HepG2 (cell line): ENCODE results near the gene ZBTB20. TPM values are rescaled to one million over a fixed set of nuclear protein-coding genes. Genes with fewer than 3 reads are reported as not detected.

Source experiments
- ATAC-seq: fragments of 200-7000 bp; cut with Tn5 transposase; 3 replicates; pipeline ENCODE4 v1.9.1; 2020; ENCODE audit warnings: mild to moderate bottlenecking, moderate library complexity
- BruUV-seq: library from RNA; stranded (reverse); fragments of 400-500 nt; replicated peaks from 2 replicates; lab custom pipeline; 2021; lab: Mats Ljungman, UMichigan
- CTCF ChIA-PET: fragments of 300-600 bp; formaldehyde crosslinking; extraction: SDS; loops from one replicate; lab custom pipeline; 2021; ENCODE audit warnings: low total read pairs, inconsistent platforms, low intra/inter-chr PET ratio; lab: Yijun Ruan, JAX
- POLR2A ChIA-PET: fragments of 350-600 bp; sonication (Branson Sonifier 250); formaldehyde crosslinking; loops from one replicate; lab custom pipeline; 2020; ENCODE audit warnings: antibody characterized with exemption, inconsistent platforms; lab: Yijun Ruan, JAX
- DNase-seq: peaks from one replicate; pipeline ENCODE4 v3.0.0-alpha.2; 2015; ENCODE audit warnings: low spot score
- FAIRE-seq: peaks from 3 replicates; lab custom pipeline; 2011; peaks lifted over from hg19 to GRCh38; lab: Jason Lieb, UNC
- H2AFZ ChIP-seq: one replicate; pipeline ENCODE4 v1.6.1; 2011; ENCODE audit warnings: low read length, inconsistent platforms
- H3K27ac ChIP-seq: fragments of 300-600 bp; 3 replicates; pipeline ENCODE4 v1.8.0; 2011; ENCODE audit warnings: mixed run types, mild to moderate bottlenecking, mixed read lengths, low read length, inconsistent platforms; ENCODE audit not compliant: insufficient read depth; ENCODE audit errors: extremely low read length
- H3K27me3 ChIP-seq, 2 experiments: fragments of 200-600 bp in 1 of 2; 2 replicates in 1 of 2; 3 replicates in 1 of 2; pipeline versions ENCODE4 v1.6.0 to v1.8.0; 2011; ENCODE audit warnings: low read length in 2 of 2, mild to moderate bottlenecking in 2 of 2, moderate library complexity in 2 of 2, inconsistent platforms in 1 of 2; ENCODE audit not compliant: insufficient read depth in 2 of 2, control insufficient read depth in 1 of 2
- H3K36me3 ChIP-seq, 2 experiments: fragments of 200-600 bp in 1 of 2; replicated peaks in 1 of 2; 2 replicates in 1 of 2; 3 replicates in 1 of 2; pipeline versions ENCODE4 v1.5.1 to v1.8.0; 2011; ENCODE audit warnings: low read length in 2 of 2, inconsistent platforms in 1 of 2; ENCODE audit not compliant: insufficient read depth in 2 of 2, control insufficient read depth in 1 of 2
- H3K4me1 ChIP-seq: 2 replicates; pipeline ENCODE4 v1.5.1; 2012; ENCODE audit warnings: low read length, inconsistent platforms; ENCODE audit not compliant: insufficient read depth
- H3K4me2 ChIP-seq: 2 replicates; pipeline ENCODE4 v1.6.0; 2011; ENCODE audit warnings: low read depth, low read length, inconsistent platforms
- H3K4me3 ChIP-seq, 3 experiments: fragments of 200-600 bp in 1 of 3; sonication (generic), shearing (Covaris generic) in 1 of 3; replicated peaks in 1 of 3; 2 replicates each; pipeline ENCODE4 v1.5.1; 2011 to 2016; ENCODE audit warnings: low read length in 3 of 3, inconsistent platforms in 2 of 3, low read depth in 2 of 3, mild to moderate bottlenecking in 2 of 3, control low read depth in 1 of 3, mixed read lengths in 1 of 3; ENCODE audit not compliant: insufficient read depth in 1 of 3
- H3K79me2 ChIP-seq: one replicate; pipeline ENCODE4 v1.6.1; 2011; ENCODE audit warnings: low read length, inconsistent platforms; ENCODE audit not compliant: insufficient read depth
- H3K9ac ChIP-seq: 2 replicates; pipeline ENCODE4 v1.6.0; 2011; ENCODE audit warnings: mild to moderate bottlenecking, low read depth, low read length, inconsistent platforms; ENCODE audit not compliant: insufficient read depth
- H3K9me3 ChIP-seq: 2 replicates; pipeline ENCODE4 v1.5.1; 2012; ENCODE audit warnings: mild to moderate bottlenecking, low read length
- H4K20me1 ChIP-seq: 2 replicates; pipeline ENCODE4 v1.6.0; 2011; ENCODE audit warnings: inconsistent platforms, mild to moderate bottlenecking, low read length, moderate library complexity; ENCODE audit not compliant: insufficient read depth
- AHR ChIP-seq: IDR thresholded peaks from 2 replicates; pipeline ENCODE4 v1.6.1; 2018; ENCODE audit warnings: missing genetic modification reagents, missing compliant biosample characterization
- ETS1 ChIP-seq: sonication (generic); formaldehyde crosslinking; IDR thresholded peaks from 2 replicates; pipeline ENCODE4 v1.4.0; 2020; ENCODE audit warnings: missing genetic modification reagents
- FLYWCH1 ChIP-seq: sonication (generic); formaldehyde crosslinking; IDR thresholded peaks from 2 replicates; pipeline ENCODE4 v1.8.1; 2023; ENCODE audit warnings: mild to moderate bottlenecking, missing genetic modification reagents
- MIXL1 ChIP-seq: IDR thresholded peaks from 2 replicates; pipeline ENCODE4 v1.6.1; 2016
- PRDM10 ChIP-seq: sonication (generic); formaldehyde crosslinking; IDR thresholded peaks from 2 replicates; pipeline ENCODE4 v1.4.0; 2020; ENCODE audit warnings: low read depth, missing genetic modification reagents
- SMARCC2 ChIP-seq: fragments of 450-650 bp; IDR thresholded peaks from 2 replicates; pipeline ENCODE4 v1.6.1; 2017; ENCODE audit warnings: antibody characterized with exemption, mild to moderate bottlenecking
- ZNF224 ChIP-seq: sonication (generic); formaldehyde crosslinking; IDR thresholded peaks from 2 replicates; pipeline ENCODE4 v1.5.0; 2020; ENCODE audit warnings: mild to moderate bottlenecking, missing genetic modification reagents
- ZNF776 ChIP-seq: sonication (generic); formaldehyde crosslinking; IDR thresholded peaks from 2 replicates; pipeline ENCODE4 v1.4.0; 2020; ENCODE audit warnings: mild to moderate bottlenecking, missing genetic modification reagents
- ZNF790 ChIP-seq: sonication (generic); formaldehyde crosslinking; IDR thresholded peaks from 2 replicates; pipeline ENCODE4 v1.8.0; 2022; ENCODE audit warnings: missing genetic modification reagents, mild to moderate bottlenecking, borderline replicate concordance
- ZXDC ChIP-seq: sonication (generic); formaldehyde crosslinking; IDR thresholded peaks from 2 replicates; pipeline ENCODE4 v1.5.0; 2020; ENCODE audit warnings: mild to moderate bottlenecking, missing genetic modification reagents
- in situ Hi-C: cut with HindIII; loops from 2 replicates; pipeline ENCODE4 v1.10.0; 2017; ENCODE audit warnings: low pct_unique_long_range_greater_than_20kb; ENCODE audit not compliant: extremely low pct_ligation_motif_present
- intact Hi-C: fragments of 100-400 bp; cut with micrococcal nuclease; formaldehyde crosslinking; loops from one replicate; pipeline ENCODE4 v1.10.0; 2022; ENCODE audit not compliant: unreplicated experiment
- polyA plus RNA-seq, 8 experiments: library from polyadenylated mRNA; depleted of rRNA in 3 of 8; stranded (reverse) in 7 of 8; unstranded in 1 of 8; fragments of >200 nt; fragmentation: Illumina TruSeq in 4 of 8; extraction: Trizol in 4 of 8; gene quantifications; 2 replicates each; pipeline versions ENCODE4 v1.2.1 to v1.2.3, GENCODE V29; 2011 to 2016; ENCODE audit warnings: low read depth in 4 of 8, missing spikeins in 1 of 8, mixed read lengths in 1 of 8; ENCODE audit not compliant: insufficient read depth in 1 of 8
- total RNA-seq, 5 experiments: library from RNA; depleted of rRNA; stranded (reverse); fragments of >200 nt; fragmentation: Illumina TruSeq; extraction: Trizol; gene quantifications; 2 replicates each; pipeline ENCODE4 v1.2.3, GENCODE V29; 2016; ENCODE audit warnings: low read depth in 1 of 5

Gene ZBTB20
- total and polyA plus RNA-seq, 2 of the 13 experiments (the other 11 are each of a cell fraction or from before 2014, with no cell fraction given), result 1.9 to 8.8 TPM

GRCh38 chr3:115040673-115041286 lies 106.3 kb downstream of the ZBTB20 start (continued):
- TF ChIP-seq ZNF790 (CRISPR knock-in tag) (no peak), FLYWCH1 (CRISPR knock-in tag) (no peak), MIXL1 (0 out of 2 replicates have a peak, but pooled peaks have one; percentile 44)

GRCh38 chr3:115040246-115040645 lies 106.8 kb downstream of the ZBTB20 start:
- no peak overlapping the region for H3K4me2 ChIP-seq
- H3K36me3 ChIP-seq, result no peaks in the 10 kb centered on the region
- FAIRE-seq (no peak), ATAC-seq (no peak), DNase-seq (no peak)
- intact Hi-C loops (loop anchor here (5.0 kb wide), 1 partner anchor 772 kb away; no protein-coding TSS in a partner anchor), in situ Hi-C loops (no loop called here)
- H3K79me2 ChIP-seq, result no peaks in the 10 kb centered on the region
- no peak overlapping the region for H2AFZ ChIP-seq
- no peak overlapping the region for H3K4me3 ChIP-seq
- POLR2A ChIA-PET, result no interaction called here
- no peaks in the 10 kb centered on the region for H3K9me3 ChIP-seq
- no peaks in the 10 kb centered on the region for H4K20me1 ChIP-seq
- no peaks in the 10 kb centered on the region for H3K4me1 ChIP-seq
- H3K9ac ChIP-seq, result no peak overlapping the region
- TF ChIP-seq AHR (CRISPR knock-in tag) (no peak), PRDM10 (CRISPR knock-in tag) (no peak), ETS1 (no peak), ZXDC (no peak), ZNF224 (CRISPR knock-in tag) (no peak), ZNF776 (CRISPR knock-in tag) (no peak), SMARCC2 (no peak)
- BruUV-seq, result no TSS peak
- H3K27me3 ChIP-seq, result no peaks in the 10 kb centered on the region
- no peak overlapping the region for H3K27ac ChIP-seq
- CTCF ChIA-PET, result interaction anchor here (1.3 to 1.4 kb wide), 2 partner anchors 775 to 779 kb away, joined by 3 to 6 read pairs; no protein-coding TSS in a partner anchor
